Mesenchymal stem cell (in vitro differentiated cells and primary cell): ENCODE results near the gene SMTN.
"Not testable (repeated sequence)": the region's sequence is repeated elsewhere in the genome, so short reads cannot be mapped to it uniquely, and the experiment has no call there.

Experiments used
- DNase-seq: peaks from one replicate; pipeline ENCODE4 v3.0.0-alpha.2; 2013
- H2AFZ ChIP-seq: one replicate; pipeline ENCODE4 v1.6.1; 2013; ENCODE audit warnings: low read depth, mild to moderate bottlenecking, control low read depth, inconsistent platforms, low read length, moderate library complexity
- H2AK5ac ChIP-seq: 2 replicates; pipeline ENCODE4 v1.6.1; 2013; ENCODE audit warnings: low read length, moderate library complexity, mild to moderate bottlenecking, inconsistent platforms; ENCODE audit not compliant: severe bottlenecking
- H2BK120ac ChIP-seq: one replicate; pipeline ENCODE4 v1.6.1; 2013; ENCODE audit warnings: low read depth, mild to moderate bottlenecking, inconsistent platforms, low read length, moderate library complexity
- H2BK12ac ChIP-seq, 2 experiments: one replicate each; pipeline ENCODE4 v1.6.1; 2013; ENCODE audit warnings: inconsistent platforms in 2 of 2, low read length in 2 of 2, mild to moderate bottlenecking in 2 of 2, moderate library complexity in 2 of 2, control low read depth in 1 of 2
- H2BK15ac ChIP-seq: one replicate; pipeline ENCODE4 v1.6.1; 2013; ENCODE audit warnings: mild to moderate bottlenecking, low read depth, inconsistent platforms; ENCODE audit not compliant: poor library complexity, severe bottlenecking
- H2BK5ac ChIP-seq: 2 replicates; pipeline ENCODE4 v1.6.1; 2013; ENCODE audit warnings: low read depth, mild to moderate bottlenecking, low read length, control low read depth, inconsistent platforms; ENCODE audit not compliant: poor library complexity, severe bottlenecking
- H3K14ac ChIP-seq, 2 experiments: one replicate each; pipeline ENCODE4 v1.6.1; 2013; ENCODE audit warnings: inconsistent platforms in 2 of 2, low read length in 2 of 2, control low read depth in 1 of 2, mild to moderate bottlenecking in 1 of 2, moderate library complexity in 1 of 2
- H3K18ac ChIP-seq, 2 experiments: one replicate each; pipeline ENCODE4 v1.6.1; 2013; ENCODE audit warnings: inconsistent platforms in 2 of 2, low read length in 2 of 2, control low read depth in 1 of 2, low read depth in 1 of 2, mild to moderate bottlenecking in 1 of 2
- H3K23ac ChIP-seq, 2 experiments: one replicate each; pipeline ENCODE4 v1.6.1; 2013; ENCODE audit warnings: inconsistent platforms in 2 of 2, low read length in 2 of 2, mild to moderate bottlenecking in 2 of 2, moderate library complexity in 2 of 2, control low read depth in 1 of 2
- H3K27ac ChIP-seq: 2 replicates; pipeline ENCODE4 v1.5.1; 2013; ENCODE audit warnings: mild to moderate bottlenecking, moderate library complexity, low read length, control low read depth, inconsistent platforms; ENCODE audit not compliant: poor library complexity, severe bottlenecking
- H3K27me3 ChIP-seq, 2 experiments: 2 replicates each; pipeline versions ENCODE4 v1.6.1 to v1.7.0; 2013; ENCODE audit warnings: low read length in 2 of 2, mild to moderate bottlenecking in 2 of 2, moderate library complexity in 2 of 2, control low read depth in 1 of 2, inconsistent platforms in 1 of 2; ENCODE audit not compliant: control insufficient read depth in 1 of 2, insufficient read depth in 1 of 2
- H3K36me3 ChIP-seq, 2 experiments: 2 replicates each; pipeline versions ENCODE4 v1.6.1 to v1.7.0; 2013; ENCODE audit warnings: low read length in 2 of 2, control low read depth in 1 of 2, inconsistent platforms in 1 of 2, low read depth in 1 of 2, mild to moderate bottlenecking in 1 of 2; ENCODE audit not compliant: insufficient read depth in 2 of 2, control insufficient read depth in 1 of 2
- H3K4ac ChIP-seq, 2 experiments: one replicate each; pipeline ENCODE4 v1.6.1; 2013; ENCODE audit warnings: inconsistent platforms in 2 of 2, low read length in 2 of 2, mild to moderate bottlenecking in 2 of 2, moderate library complexity in 2 of 2, control low read depth in 1 of 2, low read depth in 1 of 2
- H3K4me1 ChIP-seq: 2 replicates; pipeline ENCODE4 v1.6.1; 2013; ENCODE audit warnings: low read depth, low read length, control low read depth; ENCODE audit not compliant: control insufficient read depth, insufficient read depth
- H3K4me2 ChIP-seq: 2 replicates; pipeline ENCODE4 v1.6.1; 2013; ENCODE audit warnings: low read length, mild to moderate bottlenecking, inconsistent platforms; ENCODE audit not compliant: poor library complexity, severe bottlenecking
- H3K4me3 ChIP-seq, 2 experiments: 2 replicates each; pipeline versions ENCODE4 v1.5.1 to v1.7.0; 2013; ENCODE audit warnings: low read length in 2 of 2, mild to moderate bottlenecking in 2 of 2, control low read depth in 1 of 2, low read depth in 1 of 2; ENCODE audit not compliant: insufficient read depth in 1 of 2
- H3K79me1 ChIP-seq: replicated peaks from 2 replicates; pipeline ENCODE4 v1.6.1; 2013; ENCODE audit warnings: mild to moderate bottlenecking, control low read depth, low read length, inconsistent platforms; ENCODE audit not compliant: poor library complexity, severe bottlenecking
- H3K9ac ChIP-seq: 2 replicates; pipeline ENCODE4 v1.7.0; 2013; ENCODE audit warnings: mild to moderate bottlenecking, low read length, moderate library complexity
- H3K9me3 ChIP-seq: 2 replicates; pipeline ENCODE4 v1.7.0; 2013; ENCODE audit warnings: mild to moderate bottlenecking, low read length; ENCODE audit not compliant: control insufficient read depth
- H4K8ac ChIP-seq: one replicate; pipeline ENCODE4 v1.6.1; 2013; ENCODE audit warnings: inconsistent platforms, mild to moderate bottlenecking, low read length, moderate library complexity
- H4K91ac ChIP-seq: one replicate; pipeline ENCODE4 v1.6.1; 2013; ENCODE audit warnings: mild to moderate bottlenecking, low read length, inconsistent platforms
- WGBS: methylation state at CpG from one replicate; pipeline ENCODE4 v1.1.7; 2013; ENCODE audit warnings: mixed read lengths; 5-methylcytosine and 5-hydroxymethylcytosine counted together

The SMTN gene

DNA sequence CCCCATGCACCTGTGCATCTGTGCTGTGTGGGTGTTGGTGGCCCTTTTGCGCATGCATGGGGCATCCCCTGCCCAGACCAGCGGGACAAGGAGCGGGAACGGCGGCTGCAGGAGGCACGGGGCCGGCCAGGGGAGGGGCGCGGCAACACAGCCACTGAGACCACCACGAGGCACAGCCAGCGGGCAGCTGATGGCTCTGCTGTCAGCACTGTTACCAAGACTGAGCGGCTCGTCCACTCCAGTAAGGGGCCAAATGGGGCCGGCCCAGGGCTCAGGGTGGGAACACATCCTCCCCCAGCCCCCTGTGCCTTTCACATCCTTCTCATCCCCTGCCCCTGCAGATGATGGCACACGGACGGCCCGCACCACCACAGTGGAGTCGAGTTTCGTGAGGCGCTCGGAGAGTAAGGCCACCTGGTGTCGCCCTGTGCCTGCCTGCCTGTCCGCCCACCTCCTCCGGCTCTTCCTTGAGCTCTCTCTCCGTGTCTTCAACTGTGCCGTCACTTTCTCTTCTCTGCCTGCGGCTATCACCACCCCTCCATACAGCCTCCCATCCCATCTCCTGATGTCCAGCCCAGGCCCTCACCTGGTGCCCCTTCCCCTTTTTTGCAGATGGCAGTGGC, 15.7 kb downstream of the SMTN start:
- no peak overlapping the region for H2BK15ac ChIP-seq
- H3K4me2 ChIP-seq = no peak overlapping the region
- H3K36me3 ChIP-seq = peaks cover 92 to 94% of the 10 kb centered on the region in 2 experiments
- DNase-seq = no peak
- H3K27me3 ChIP-seq = no peaks in the 10 kb centered on the region
- H2BK5ac ChIP-seq = no peak overlapping the region
- peaks cover 40% of the 10 kb centered on the region for H3K79me1 ChIP-seq
- no peak overlapping the region for H3K14ac ChIP-seq
- no peak overlapping the region for H3K4me3 ChIP-seq
- no peaks in the 10 kb centered on the region for H3K9me3 ChIP-seq
- H3K4me1 ChIP-seq = peaks cover 12% of the 10 kb centered on the region
- H2BK12ac ChIP-seq = no peak overlapping the region
- WGBS = 96% methylated on average over 27 of the region's 27 CpGs
- H2BK120ac ChIP-seq = no peak overlapping the region
- H3K23ac ChIP-seq = no peak overlapping the region
- H3K18ac ChIP-seq = no peak overlapping the region
- no peak overlapping the region for H3K27ac ChIP-seq
- no peak overlapping the region for H2AK5ac ChIP-seq
- no peak overlapping the region for H3K4ac ChIP-seq
- H4K91ac ChIP-seq = no peak overlapping the region
- H4K8ac ChIP-seq = no peak overlapping the region
- no peak overlapping the region for H3K9ac ChIP-seq
- H2AFZ ChIP-seq = no peak overlapping the region

DNA sequence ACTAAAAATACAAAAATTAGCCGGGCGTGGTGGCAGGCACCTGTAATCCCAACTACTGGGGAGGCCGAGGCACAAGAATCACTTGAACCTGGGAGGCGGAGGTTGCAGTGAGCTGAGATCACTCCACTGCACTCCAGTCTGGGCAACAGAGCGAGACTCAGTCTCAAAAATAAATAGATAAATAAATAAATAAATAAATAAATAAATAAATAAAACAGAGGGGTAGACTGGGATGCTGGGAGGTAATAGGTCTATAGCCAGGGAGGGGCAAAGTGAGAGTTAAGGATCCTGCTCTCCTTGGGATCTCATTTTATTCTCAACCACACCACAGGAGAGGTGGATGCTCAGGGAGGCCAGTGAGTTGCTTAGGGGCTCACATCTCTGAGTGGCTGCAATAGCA, 16.4 kb downstream of the SMTN start:
- peaks cover 86 to 94% of the 10 kb centered on the region in 2 experiments for H3K36me3 ChIP-seq
- not testable (repeated sequence) for H3K4me2 ChIP-seq, H4K8ac ChIP-seq, H3K27ac ChIP-seq, H3K4ac ChIP-seq, H3K14ac ChIP-seq, H2BK5ac ChIP-seq, H3K18ac ChIP-seq, H2BK120ac ChIP-seq, H2BK12ac ChIP-seq, H2AFZ ChIP-seq, H4K91ac ChIP-seq, H3K4me3 ChIP-seq, DNase-seq, H3K9me3 ChIP-seq, H2AK5ac ChIP-seq, H2BK15ac ChIP-seq, H3K23ac ChIP-seq, H3K27me3 ChIP-seq
- peaks cover 35% of the 10 kb centered on the region for H3K79me1 ChIP-seq
- WGBS = 93% methylated on average over 4 of the region's 5 CpGs
- H3K9ac ChIP-seq = peak overlapping the region; percentile 18
- peaks cover 20% of the 10 kb centered on the region for H3K4me1 ChIP-seq

DNA sequence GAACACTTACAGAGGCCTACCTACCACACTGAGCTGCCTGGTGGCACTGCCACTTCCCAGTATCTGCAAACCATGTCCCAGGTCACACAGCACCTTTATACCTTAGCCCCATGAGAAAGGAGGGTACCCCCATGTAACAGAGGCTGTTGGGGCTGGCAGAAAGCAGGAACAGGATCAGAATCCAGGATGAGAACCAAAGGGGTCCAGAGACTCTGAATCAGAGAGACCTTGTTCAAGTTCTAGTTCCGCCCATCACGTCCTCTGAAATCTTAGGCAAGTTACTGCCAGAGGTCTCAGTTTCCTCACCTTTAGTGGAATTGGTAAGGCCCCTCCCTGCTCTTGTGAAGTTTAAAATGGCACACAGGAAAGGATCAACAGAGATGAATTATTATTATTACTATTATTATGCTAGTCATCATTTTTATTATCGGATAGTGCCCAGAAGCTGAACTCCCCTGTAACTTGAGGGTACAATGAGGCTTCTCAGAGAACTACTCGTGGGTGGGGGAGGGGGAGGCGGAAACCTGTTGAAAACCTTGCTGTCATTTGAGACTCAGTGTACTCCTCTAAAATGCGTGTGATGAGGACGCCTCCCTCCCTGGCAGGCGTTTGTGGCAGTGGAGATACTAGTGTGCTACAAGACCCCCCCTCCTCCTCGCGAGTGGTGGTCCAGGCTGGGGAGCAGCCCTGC, 17.0 kb downstream of the SMTN start:
- Histone ChIP-seq H2AFZ (no peak overlapping the region), H2BK120ac (no peak overlapping the region), H2AK5ac (no peak overlapping the region), H3K4me2 (no peak overlapping the region), H3K27me3 (no peaks in the 10 kb centered on the region), H3K4me1 (peaks cover 22% of the 10 kb centered on the region), H2BK12ac (no peak overlapping the region), H3K36me3 (peaks cover 84 to 94% of the 10 kb centered on the region in 2 experiments), H3K4me3 (no peak overlapping the region), H3K27ac (no peak overlapping the region), H3K18ac (no peak overlapping the region), H2BK5ac (no peak overlapping the region), H4K8ac (no peak overlapping the region), H3K9ac (peak overlapping the region; percentile 18), H2BK15ac (no peak overlapping the region), H3K79me1 (peaks cover 29% of the 10 kb centered on the region), H3K9me3 (no peaks in the 10 kb centered on the region), H4K91ac (no peak overlapping the region), H3K23ac (no peak overlapping the region), H3K14ac (no peak overlapping the region), H3K4ac (no peak overlapping the region)
- DNase-seq = no peak
- WGBS = 90% methylated on average over 10 of the region's 10 CpGs

DNA sequence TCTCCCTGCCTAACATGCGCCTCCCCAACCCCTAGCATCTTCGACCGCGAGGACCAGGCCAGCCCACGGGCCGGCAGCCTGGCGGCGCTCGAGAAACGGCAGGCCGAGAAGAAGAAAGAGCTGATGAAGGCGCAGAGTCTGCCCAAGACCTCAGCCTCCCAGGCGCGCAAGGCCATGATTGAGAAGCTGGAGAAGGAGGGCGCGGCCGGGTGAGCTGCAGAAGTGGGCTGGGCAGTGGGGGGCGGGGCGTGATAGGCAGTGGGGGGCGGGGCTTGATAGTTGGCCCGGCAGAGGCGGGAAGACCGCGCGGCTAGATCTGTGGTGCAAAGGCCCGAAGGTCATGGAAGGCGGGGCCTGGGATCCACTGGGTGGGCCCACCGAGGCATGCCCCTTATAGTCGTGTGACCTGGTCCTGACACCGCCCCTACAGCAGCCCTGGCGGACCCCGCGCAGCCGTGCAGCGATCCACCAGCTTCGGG, 17.6 kb downstream of the SMTN start:
- H2BK15ac ChIP-seq = no peak overlapping the region
- H3K27me3 ChIP-seq = no peaks in the 10 kb centered on the region
- no peak overlapping the region for H3K4me2 ChIP-seq
- no peak overlapping the region for H3K27ac ChIP-seq
- H2AK5ac ChIP-seq = no peak overlapping the region
- H2BK120ac ChIP-seq = no peak overlapping the region
- no peak overlapping the region for H3K14ac ChIP-seq
- H3K9me3 ChIP-seq = no peaks in the 10 kb centered on the region
- H3K18ac ChIP-seq = no peak overlapping the region
- H2BK12ac ChIP-seq = no peak overlapping the region
- peaks cover 84 to 94% of the 10 kb centered on the region in 2 experiments for H3K36me3 ChIP-seq
- no peak overlapping the region for H4K91ac ChIP-seq
- H4K8ac ChIP-seq = no peak overlapping the region
- no peak overlapping the region for H3K4me3 ChIP-seq
- H3K4me1 ChIP-seq = peaks cover 22% of the 10 kb centered on the region
- peak overlapping the region; percentile 27 for H3K9ac ChIP-seq
- H3K4ac ChIP-seq = no peak overlapping the region
- peaks cover 24% of the 10 kb centered on the region for H3K79me1 ChIP-seq
- H2AFZ ChIP-seq = no peak overlapping the region
- H2BK5ac ChIP-seq = no peak overlapping the region
- no peak for DNase-seq
- no peak overlapping the region for H3K23ac ChIP-seq
- 78% methylated on average over 36 of the region's 36 CpGs for WGBS
